ENCODE data around the gene FPR3. TPM values are rescaled to one million over a fixed set of nuclear protein-coding genes. Genes with fewer than 3 reads are reported as not detected.

The FPR3 gene
- total and polyA plus RNA-seq, 2 experiments from 2014 or later: not detected

GRCh38 chr19:51784922-51785690 lies 9.9 kb upstream of the FPR3 start (continued):
- TF ChIP-seq ZNF462 (CRISPR knock-in tag; IDR thresholded peaks at IDR 0.05): no peak
- no peak for TF ChIP-seq ZNF331 (CRISPR knock-in tag; IDR thresholded peaks at IDR 0.05; ENCODE audit: low read depth)
- no peak for TF ChIP-seq REST (IDR thresholded peaks at IDR 0.05; ENCODE audit: unreplicated experiment)
- no peak for TF ChIP-seq POLR2AphosphoS5 (IDR thresholded peaks at IDR 0.05; ENCODE audit: low read depth)
- no peak for TF ChIP-seq EZH2phosphoT487 (IDR thresholded peaks at IDR 0.05; ENCODE audit: unreplicated experiment)
- no peak for TF ChIP-seq NANOG (IDR thresholded peaks at IDR 0.05; ENCODE audit: borderline replicate concordance)
- TF ChIP-seq, protein P1, sequence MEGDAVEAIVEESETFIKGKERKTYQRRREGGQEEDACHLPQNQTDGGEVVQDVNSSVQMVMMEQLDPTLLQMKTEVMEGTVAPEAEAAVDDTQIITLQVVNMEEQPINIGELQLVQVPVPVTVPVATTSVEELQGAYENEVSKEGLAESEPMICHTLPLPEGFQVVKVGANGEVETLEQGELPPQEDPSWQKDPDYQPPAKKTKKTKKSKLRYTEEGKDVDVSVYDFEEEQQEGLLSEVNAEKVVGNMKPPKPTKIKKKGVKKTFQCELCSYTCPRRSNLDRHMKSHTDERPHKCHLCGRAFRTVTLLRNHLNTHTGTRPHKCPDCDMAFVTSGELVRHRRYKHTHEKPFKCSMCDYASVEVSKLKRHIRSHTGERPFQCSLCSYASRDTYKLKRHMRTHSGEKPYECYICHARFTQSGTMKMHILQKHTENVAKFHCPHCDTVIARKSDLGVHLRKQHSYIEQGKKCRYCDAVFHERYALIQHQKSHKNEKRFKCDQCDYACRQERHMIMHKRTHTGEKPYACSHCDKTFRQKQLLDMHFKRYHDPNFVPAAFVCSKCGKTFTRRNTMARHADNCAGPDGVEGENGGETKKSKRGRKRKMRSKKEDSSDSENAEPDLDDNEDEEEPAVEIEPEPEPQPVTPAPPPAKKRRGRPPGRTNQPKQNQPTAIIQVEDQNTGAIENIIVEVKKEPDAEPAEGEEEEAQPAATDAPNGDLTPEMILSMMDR (conservative IDR thresholded peaks at IDR 0.05; ENCODE audit: low read depth in 2 of 2): no peak
- TF ChIP-seq EZH2 (IDR thresholded peaks at IDR 0.05; ENCODE audit: low read depth, unreplicated experiment): no peak
- no peak for TF ChIP-seq CREB1 (CRISPR knock-in tag; IDR thresholded peaks at IDR 0.05; ENCODE audit: low read depth)

Measured in GM23338 (cell line).